HEK293T (cell line): ENCODE results near the gene TSPAN4.

Experiments
- CTCF ChIA-PET: fragments of 350-600 bp; formaldehyde crosslinking; extraction: SDS; loops from one replicate; lab custom pipeline; 2021; ENCODE audit warnings: antibody characterized with exemption, inconsistent platforms; lab: Yijun Ruan, JAX
- POLR2A ChIA-PET: fragments of 350-600 bp; formaldehyde crosslinking; extraction: SDS; loops from one replicate; lab custom pipeline; 2020; ENCODE audit warnings: antibody characterized with exemption, inconsistent platforms; lab: Yijun Ruan, JAX
- DNase-seq: peaks from one replicate; pipeline ENCODE4 v3.0.0; 2012; ENCODE audit warnings: mixed read lengths; ENCODE audit errors: extremely low spot score
- ARNT ChIP-seq: fragments of 450-650 bp; IDR thresholded peaks from 2 replicates; pipeline ENCODE4 v1.6.1; 2017; ENCODE audit warnings: mild to moderate bottlenecking
- BHLHE40 ChIP-seq: fragments of 450-650 bp; IDR thresholded peaks from 2 replicates; pipeline ENCODE4 v1.6.1; 2016; ENCODE audit warnings: mild to moderate bottlenecking, moderate library complexity, borderline replicate concordance
- CTBP1 ChIP-seq: fragments of 450-650 bp; IDR thresholded peaks from 2 replicates; pipeline ENCODE4 v1.6.1; 2016; ENCODE audit warnings: borderline replicate concordance
- ELF4 ChIP-seq: fragments of 450-650 bp; IDR thresholded peaks from 2 replicates; pipeline ENCODE4 v1.6.1; 2017; ENCODE audit warnings: antibody characterized with exemption
- FOXA1 ChIP-seq: fragments of 450-650 bp; IDR thresholded peaks from 2 replicates; pipeline ENCODE4 v1.6.1; 2016; ENCODE audit warnings: mild to moderate bottlenecking
- FOXK2 ChIP-seq: fragments of 450-650 bp; IDR thresholded peaks from 2 replicates; pipeline ENCODE4 v1.6.1; 2016; ENCODE audit warnings: mild to moderate bottlenecking
- FOXM1 ChIP-seq: fragments of 450-650 bp; IDR thresholded peaks from 2 replicates; pipeline ENCODE4 v1.6.1; 2017; ENCODE audit warnings: mild to moderate bottlenecking, borderline replicate concordance
- HDGF ChIP-seq: fragments of 450-650 bp; IDR thresholded peaks from 2 replicates; pipeline ENCODE4 v1.6.1; 2017; ENCODE audit warnings: antibody characterized with exemption, borderline replicate concordance
- L3MBTL2 ChIP-seq: fragments of 450-650 bp; conservative IDR thresholded peaks from 2 replicates; pipeline ENCODE4 v1.6.1; 2016; ENCODE audit warnings: mild to moderate bottlenecking
- LEF1 ChIP-seq: fragments of 450-650 bp; IDR thresholded peaks from 2 replicates; pipeline ENCODE4 v1.6.1; 2017; ENCODE audit warnings: mild to moderate bottlenecking, borderline replicate concordance
- NFRKB ChIP-seq: fragments of 450-650 bp; IDR thresholded peaks from 2 replicates; pipeline ENCODE4 v1.6.1; 2016; ENCODE audit warnings: mild to moderate bottlenecking, moderate library complexity
- PKNOX1 ChIP-seq: fragments of 450-650 bp; IDR thresholded peaks from 2 replicates; pipeline ENCODE4 v1.6.1; 2016
- SP1 ChIP-seq: fragments of 450-650 bp; IDR thresholded peaks from 2 replicates; pipeline ENCODE4 v1.6.1; 2017
- SUZ12 ChIP-seq: fragments of 450-650 bp; IDR thresholded peaks from 2 replicates; pipeline ENCODE4 v1.6.1; 2016; ENCODE audit warnings: mild to moderate bottlenecking
- TARDBP ChIP-seq: fragments of 450-650 bp; IDR thresholded peaks from 2 replicates; pipeline ENCODE4 v1.6.1; 2016
- ZNF384 ChIP-seq: fragments of 450-650 bp; IDR thresholded peaks from 2 replicates; pipeline ENCODE4 v1.6.1; 2016

Gene TSPAN4

GRCh38 chr11:865462-866430 lies 23.1 kb downstream of the TSPAN4 start:
- ChIA-PET CTCF (no interaction called here), POLR2A (interaction anchor here (1.1 kb wide), 1 partner anchor 624 kb away, joined by 4 read pairs; no protein-coding TSS in a partner anchor)
- TF ChIP-seq FOXK2 (no peak), ZNF384 (no peak), TARDBP (no peak), L3MBTL2 (no peak), FOXA1 (no peak), FOXM1 (no peak), CTBP1 (no peak), ELF4 (no peak), ARNT (no peak), LEF1 (no peak), SP1 (no peak), NFRKB (no peak), BHLHE40 (no peak), HDGF (no peak), SUZ12 (no peak), PKNOX1 (no peak)
- no peak for DNase-seq

- POLR2A ChIA-PET = no interaction called here
- CTCF ChIA-PET = no interaction called here
- TF ChIP-seq ARNT (no peak), HDGF (no peak), ZNF384 (no peak), LEF1 (no peak), FOXK2 (no peak), FOXA1 (no peak), L3MBTL2 (no peak), SP1 (no peak), CTBP1 (no peak)
- DNase-seq = no peak
These were observed 23.8 kb downstream of the TSPAN4 start for GRCh38 chr11:866481-866880.

GRCh38 chr11:867856-868358 lies 25.3 kb downstream of the TSPAN4 start:
- no peak for DNase-seq
- TF ChIP-seq TARDBP = no peak
- TF ChIP-seq SUZ12 = no peak
- no peak for TF ChIP-seq NFRKB
- TF ChIP-seq FOXK2 = no peak
- TF ChIP-seq FOXA1 = no peak
- TF ChIP-seq ARNT = no peak
- TF ChIP-seq PKNOX1 = no peak
- no peak for TF ChIP-seq LEF1
- TF ChIP-seq ZNF384 = no peak
- TF ChIP-seq L3MBTL2 = no peak
- ChIA-PET CTCF (interaction anchor here (0.6 kb wide), 1 partner anchor 725 kb away, joined by 3 read pairs; no protein-coding TSS in a partner anchor), POLR2A (no interaction called here)

- DNase-seq = no peak
- POLR2A ChIA-PET = no interaction called here
These were observed 25.7 kb downstream of the TSPAN4 start for GRCh38 chr11:868394-868793.

GRCh38 chr11:868802-869201 lies 26.1 kb downstream of the TSPAN4 start:
- POLR2A ChIA-PET = no interaction called here
- no peak for DNase-seq
- TF ChIP-seq NFRKB (no peak), ELF4 (no peak)
- CTCF ChIA-PET = no interaction called here

More at GRCh38 chr11:868394-868793, 25.7 kb downstream of the TSPAN4 start:
- CTCF ChIA-PET = interaction anchor here (0.6 kb wide), 1 partner anchor 725 kb away, joined by 3 read pairs; no protein-coding TSS in a partner anchor
- no peak for TF ChIP-seq ELF4
- no peak for TF ChIP-seq SP1
- TF ChIP-seq FOXK2 = no peak
- TF ChIP-seq TARDBP = no peak
- no peak for TF ChIP-seq BHLHE40
- TF ChIP-seq PKNOX1 = no peak
- no peak for TF ChIP-seq CTBP1
- TF ChIP-seq NFRKB = no peak
- TF ChIP-seq SUZ12 = no peak
- no peak for TF ChIP-seq ARNT
- no peak for TF ChIP-seq FOXA1
- no peak for TF ChIP-seq FOXM1
- no peak for TF ChIP-seq LEF1
- no peak for TF ChIP-seq L3MBTL2
- no peak for TF ChIP-seq ZNF384
- no peak for TF ChIP-seq HDGF
